A673 (cell line): Measurements from ENCODE around the gene ASPRV1. TPM values are rescaled to one million over a fixed set of nuclear protein-coding genes. Genes with fewer than 3 reads are reported as not detected.

Experiments used
- BruUV-seq: library from RNA; stranded (reverse); fragments of 400-500 nt; replicated peaks from 2 replicates; lab custom pipeline; 2021; lab: Mats Ljungman, UMichigan
- CTCF ChIA-PET: fragments of 300-600 bp; sonication (Branson Sonifier 250); formaldehyde crosslinking; loops from one replicate; lab custom pipeline; 2022; ENCODE audit warnings: antibody characterized with exemption; lab: Charles Lee
- POLR2A ChIA-PET: fragments of 300-600 bp; sonication (Branson Sonifier 250); formaldehyde crosslinking; loops from one replicate; lab custom pipeline; 2022; ENCODE audit warnings: antibody characterized with exemption; ENCODE audit not compliant: low non-redundant PET; lab: Charles Lee
- DNase-seq: peaks from one replicate; pipeline ENCODE4 v3.0.0-alpha.2; 2015; ENCODE audit warnings: low spot score
- H3K27ac ChIP-seq: fragments of 200-600 bp; sonication (generic); 2 replicates; pipeline ENCODE4 v1.5.1; 2016; ENCODE audit warnings: mixed run types, low read depth, mild to moderate bottlenecking, mixed read lengths, antibody characterized with exemption, low read length; ENCODE audit not compliant: poor library complexity, severe bottlenecking
- H3K27me3 ChIP-seq: fragments of 200-600 bp; sonication (generic); replicated peaks from 2 replicates; pipeline ENCODE4 v1.6.1; 2017; ENCODE audit warnings: mixed run types, low read depth, mild to moderate bottlenecking, mixed read lengths, antibody characterized with exemption, low read length; ENCODE audit not compliant: insufficient read depth, poor library complexity
- H3K36me3 ChIP-seq: fragments of 200-600 bp; sonication (generic); 2 replicates; pipeline ENCODE4 v1.6.1; 2016; ENCODE audit warnings: mixed run types, mild to moderate bottlenecking, mixed read lengths, antibody characterized with exemption, low read length; ENCODE audit not compliant: insufficient read depth, poor library complexity, severe bottlenecking
- H3K4me1 ChIP-seq: fragments of 200-600 bp; sonication (generic); 2 replicates; pipeline ENCODE4 v1.6.1; 2017; ENCODE audit warnings: mixed run types, mild to moderate bottlenecking, mixed read lengths, antibody characterized with exemption, low read length; ENCODE audit not compliant: insufficient read depth, poor library complexity, severe bottlenecking
- H3K4me3 ChIP-seq: fragments of 200-600 bp; sonication (generic); 2 replicates; pipeline ENCODE4 v1.5.1; 2016; ENCODE audit warnings: low read depth, mixed run types, mild to moderate bottlenecking, mixed read lengths, low read length; ENCODE audit not compliant: poor library complexity, severe bottlenecking
- H3K9me3 ChIP-seq: fragments of 200-600 bp; sonication (generic); 2 replicates; pipeline ENCODE4 v1.6.1; 2016; ENCODE audit warnings: mixed run types, low read depth, mild to moderate bottlenecking, mixed read lengths, antibody characterized with exemption, low read length; ENCODE audit not compliant: poor library complexity, severe bottlenecking
- CTCF ChIP-seq: fragments of 300-800, 200-600 bp; sonication (generic); conservative IDR thresholded peaks from 2 replicates; pipeline ENCODE4 v1.5.1; 2017; ENCODE audit warnings: low read depth, mild to moderate bottlenecking, antibody characterized with exemption, low read length, moderate library complexity, mixed read lengths
- EZH2 ChIP-seq: fragments of 200-600 bp; sonication (generic); IDR thresholded peaks from 2 replicates; pipeline ENCODE4 v1.6.1; 2017; ENCODE audit warnings: borderline replicate concordance, low read depth, mild to moderate bottlenecking, mixed read lengths, antibody characterized with exemption, low read length; ENCODE audit not compliant: poor library complexity, severe bottlenecking
- intact Hi-C: fragments of 100-400 bp; cut with micrococcal nuclease; formaldehyde crosslinking; loops from one replicate; pipeline ENCODE4 v1.10.0; 2022; ENCODE audit not compliant: unreplicated experiment
- total RNA-seq: library from RNA; stranded (reverse); gene quantifications from 2 replicates; pipeline ENCODE4 v1.2.3, GENCODE V29; 2021

ASPRV1 gene
- total RNA-seq, 1 experiment from 2014 or later: 0.73 TPM

GRCh38 chr2:69931832-69932595 lies 29.4 kb downstream of the ASPRV1 start:
- Histone ChIP-seq H3K27me3 (no peaks in the 10 kb centered on the region), H3K36me3 (no peaks in the 10 kb centered on the region), H3K4me1 (no peaks in the 10 kb centered on the region), H3K27ac (no peak overlapping the region), H3K9me3 (no peaks in the 10 kb centered on the region), H3K4me3 (no peak overlapping the region)
- no TSS peak for BruUV-seq
- POLR2A ChIA-PET: no interaction called here
- DNase-seq: no peak
- intact Hi-C loops: no loop called here
- CTCF ChIA-PET: no interaction called here
- TF ChIP-seq CTCF (no peak), EZH2 (no peak)

- no peak for TF ChIP-seq CTCF
- DNase-seq: no peak
- Histone ChIP-seq H3K4me3 (no peak overlapping the region), H3K36me3 (no peaks in the 10 kb centered on the region), H3K27ac (no peak overlapping the region), H3K4me1 (no peaks in the 10 kb centered on the region), H3K9me3 (no peaks in the 10 kb centered on the region), H3K27me3 (no peaks in the 10 kb centered on the region)
- POLR2A ChIA-PET: no interaction called here
- intact Hi-C loops: no loop called here
- CTCF ChIA-PET: no interaction called here
- BruUV-seq: no TSS peak
These were observed 34.4 kb downstream of the ASPRV1 start for GRCh38 chr2:69926849-69927515.

GRCh38 chr2:69923116-69923515 lies 38.3 kb downstream of the ASPRV1 start:
- Histone ChIP-seq H3K9me3 (no peaks in the 10 kb centered on the region), H3K27me3 (no peaks in the 10 kb centered on the region), H3K36me3 (no peaks in the 10 kb centered on the region), H3K4me1 (no peaks in the 10 kb centered on the region), H3K4me3 (no peak overlapping the region), H3K27ac (no peak overlapping the region)
- no TSS peak for BruUV-seq
- no peak for DNase-seq
- TF ChIP-seq EZH2: no peak
- TF ChIP-seq CTCF: no peak
- intact Hi-C loops: no loop called here
- ChIA-PET POLR2A (no interaction called here), CTCF (no interaction called here)
